Loucy (cell line): ENCODE measurements around the gene NCOR1.
"Not testable (repeated sequence)": the region's sequence is repeated elsewhere in the genome, so short reads cannot be mapped to it uniquely, and the experiment has no call there.

ENCODE experiments used
- CTCF ChIP-seq: fragments of 200-600 bp; sonication (generic); conservative IDR thresholded peaks from 2 replicates; pipeline ENCODE4 v1.5.1; 2014; ENCODE audit warnings: mild to moderate bottlenecking, antibody characterized with exemption, low read length
- EZH2phosphoT487 ChIP-seq: fragments of 200-600 bp; IDR thresholded peaks from 2 replicates; pipeline ENCODE4 v1.6.1; 2018; ENCODE audit warnings: antibody characterized with exemption, mild to moderate bottlenecking, moderate library complexity, borderline replicate concordance

- TF ChIP-seq CTCF, EZH2phosphoT487: not testable (repeated sequence)
Measured at GRCh38 chr17:16216341-16217001, 1.1 kb upstream of the NCOR1 start.
